Thymus (tissue), 11 donors: ENCODE results near the gene CFAP99. TPM values are rescaled to one million over a fixed set of nuclear protein-coding genes. Genes with fewer than 3 reads are reported as not detected.

Source experiments
- DNase-seq, 9 donors: peaks; one replicate each; pipeline ENCODE4 v3.0.0-alpha.2; 2013; ENCODE audit warnings: low spot score in 9 of 9, low read depth in 6 of 9, missing footprints in 1 of 9
- H3K27ac ChIP-seq, 2 donors: one replicate each; pipeline ENCODE4 v1.5.1; 2013; ENCODE audit warnings: control low read depth in 1 of 2, low read depth in 1 of 2, low read length in 1 of 2, mild to moderate bottlenecking in 1 of 2, moderate library complexity in 1 of 2
- H3K27me3 ChIP-seq, 2 donors: one replicate each; pipeline ENCODE4 v1.5.1; 2013; ENCODE audit warnings: low read length in 1 of 2; ENCODE audit not compliant: control insufficient read depth in 2 of 2, insufficient read depth in 1 of 2
- H3K36me3 ChIP-seq, 2 donors: one replicate each; pipeline ENCODE4 v1.5.1; 2013; ENCODE audit warnings: low read length in 1 of 2, mild to moderate bottlenecking in 1 of 2, moderate library complexity in 1 of 2; ENCODE audit not compliant: control insufficient read depth in 2 of 2, insufficient read depth in 2 of 2
- H3K4me1 ChIP-seq, 2 donors: one replicate each; pipeline ENCODE4 v1.5.1; 2013; ENCODE audit warnings: low read length in 2 of 2; ENCODE audit not compliant: control insufficient read depth in 2 of 2, insufficient read depth in 2 of 2
- H3K4me3 ChIP-seq, 2 donors: one replicate each; pipeline ENCODE4 v1.5.1; 2013; ENCODE audit warnings: low read length in 2 of 2, control low read depth in 1 of 2, mild to moderate bottlenecking in 1 of 2
- H3K9me3 ChIP-seq, 2 donors: one replicate each; pipeline ENCODE4 v1.5.1; 2013; ENCODE audit warnings: low read length in 1 of 2, mild to moderate bottlenecking in 1 of 2; ENCODE audit not compliant: control insufficient read depth in 2 of 2, insufficient read depth in 1 of 2
- WGBS: extraction: QIAGEN DNeasy Blood & Tissue Kit; methylation state at CpG from one replicate; pipeline ENCODE4 v1.1.7; 2013; 5-methylcytosine and 5-hydroxymethylcytosine counted together
- polyA plus RNA-seq: library from polyadenylated mRNA; stranded (reverse); fragments of 200-250 nt; gene quantifications from one replicate; pipeline ENCODE4 v1.2.3, GENCODE V29; 2013
- total RNA-seq: library from RNA; stranded (reverse); fragments of 120-200 nt; gene quantifications from one replicate; pipeline ENCODE4 v1.2.4, GENCODE V29; 2013
- donor health status: healthy.

CFAP99 gene
- total and polyA plus RNA-seq, 2 donors = 0.18 to 0.19 TPM

DNA sequence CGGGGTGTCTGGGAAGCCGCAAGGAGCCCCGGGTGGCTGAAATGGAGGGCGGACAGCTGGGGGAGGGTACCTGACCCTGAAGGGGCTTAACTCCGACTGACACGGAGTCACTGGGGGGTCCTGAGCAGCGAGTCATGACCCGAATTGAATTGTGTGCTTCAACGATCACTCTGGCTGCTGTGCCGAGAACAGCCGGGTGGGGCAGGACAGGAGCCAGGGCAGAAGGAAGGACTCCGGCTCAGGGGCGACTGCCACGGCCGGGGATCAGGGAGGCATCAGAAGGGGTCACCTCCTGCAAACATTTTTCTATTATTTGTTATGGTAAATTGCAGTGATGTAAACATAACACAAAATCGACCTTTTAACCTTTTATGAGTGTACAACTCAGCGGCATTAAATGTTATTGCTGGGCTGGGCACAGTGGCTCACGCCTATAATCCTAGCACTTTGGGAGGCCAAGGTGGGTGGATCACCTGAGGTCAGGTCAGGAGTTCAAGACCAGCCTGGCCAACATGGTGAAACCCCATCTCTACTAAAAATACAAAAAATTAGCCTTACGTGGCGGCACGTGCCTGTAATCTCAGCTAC lies 21.9 kb upstream of the CFAP99 start:
- H3K4me1 ChIP-seq = peaks cover 0 to 2% of the 10 kb centered on the region in 2 donors
- H3K27ac ChIP-seq = no peak overlapping the region
- no peak overlapping the region for H3K4me3 ChIP-seq
- no peak for DNase-seq
- H3K9me3 ChIP-seq = no peaks in the 10 kb centered on the region
- H3K27me3 ChIP-seq = peaks cover 40 to 83% of the 10 kb centered on the region in 2 donors
- 83% methylated on average over 21 of the region's 21 CpGs for WGBS
- H3K36me3 ChIP-seq = no peaks in the 10 kb centered on the region

- peaks cover 40 to 83% of the 10 kb centered on the region in 2 donors for H3K27me3 ChIP-seq
- H3K9me3 ChIP-seq = no peaks in the 10 kb centered on the region
- no peaks in the 10 kb centered on the region for H3K36me3 ChIP-seq
- H3K4me1 ChIP-seq = peaks cover 0 to 4% of the 10 kb centered on the region in 2 donors
- H3K27ac ChIP-seq = no peak overlapping the region
- no peak overlapping the region for H3K4me3 ChIP-seq
- 84% methylated on average over 20 of the region's 20 CpGs for WGBS
- no peak for DNase-seq
Observed at GRCh38 chr4:2397596-2398379, 21.0 kb upstream of the CFAP99 start.

- WGBS = 94% methylated on average over 10 of the region's 10 CpGs
- H3K36me3 ChIP-seq = no peaks in the 10 kb centered on the region
Observed at GRCh38 chr4:2399216-2399615, 19.5 kb upstream of the CFAP99 start.

DNA sequence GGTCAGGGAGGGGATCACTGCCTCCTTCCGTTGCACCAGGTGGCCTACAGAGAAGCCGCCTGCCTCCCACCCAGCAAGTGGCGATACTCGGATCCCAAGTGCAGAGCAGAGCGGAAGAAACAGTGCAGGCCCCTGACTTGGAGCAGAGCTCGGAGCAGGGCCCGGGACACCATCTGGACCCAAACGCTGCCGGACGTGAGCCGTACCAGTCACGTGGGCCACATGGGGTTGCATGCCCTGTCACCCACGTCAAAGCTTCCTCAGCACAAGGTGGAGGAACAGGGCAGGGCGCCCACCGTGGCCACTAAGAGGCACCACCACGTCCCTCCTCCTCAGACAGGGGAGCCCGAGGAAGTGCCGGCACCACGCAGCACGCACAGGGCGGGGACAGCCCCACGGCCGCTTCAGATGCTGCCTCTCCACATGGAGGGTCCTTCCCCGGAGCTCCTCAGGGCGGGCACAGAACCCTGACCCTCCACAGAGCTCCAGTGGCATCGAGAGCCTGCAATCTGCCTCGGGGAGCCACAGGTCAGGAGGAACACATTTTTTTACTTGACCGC lies 19.0 kb upstream of the CFAP99 start:
- DNase-seq = no peak
- no peaks in the 10 kb centered on the region for H3K36me3 ChIP-seq
- H3K4me3 ChIP-seq = no peak overlapping the region
- H3K9me3 ChIP-seq = no peaks in the 10 kb centered on the region
- peaks cover 32 to 79% of the 10 kb centered on the region in 2 donors for H3K27me3 ChIP-seq
- H3K4me1 ChIP-seq = peaks cover 0 to 4% of the 10 kb centered on the region in 2 donors
- no peak overlapping the region for H3K27ac ChIP-seq
- WGBS = 82% methylated on average over 28 of the region's 28 CpGs

More at GRCh38 chr4:2399216-2399615, 19.5 kb upstream of the CFAP99 start:
- DNase-seq = no peak
- peaks cover 0 to 4% of the 10 kb centered on the region in 2 donors for H3K4me1 ChIP-seq
- H3K27ac ChIP-seq = no peak overlapping the region
- H3K4me3 ChIP-seq = no peak overlapping the region
- peaks cover 34 to 81% of the 10 kb centered on the region in 2 donors for H3K27me3 ChIP-seq
- no peaks in the 10 kb centered on the region for H3K9me3 ChIP-seq

DNA sequence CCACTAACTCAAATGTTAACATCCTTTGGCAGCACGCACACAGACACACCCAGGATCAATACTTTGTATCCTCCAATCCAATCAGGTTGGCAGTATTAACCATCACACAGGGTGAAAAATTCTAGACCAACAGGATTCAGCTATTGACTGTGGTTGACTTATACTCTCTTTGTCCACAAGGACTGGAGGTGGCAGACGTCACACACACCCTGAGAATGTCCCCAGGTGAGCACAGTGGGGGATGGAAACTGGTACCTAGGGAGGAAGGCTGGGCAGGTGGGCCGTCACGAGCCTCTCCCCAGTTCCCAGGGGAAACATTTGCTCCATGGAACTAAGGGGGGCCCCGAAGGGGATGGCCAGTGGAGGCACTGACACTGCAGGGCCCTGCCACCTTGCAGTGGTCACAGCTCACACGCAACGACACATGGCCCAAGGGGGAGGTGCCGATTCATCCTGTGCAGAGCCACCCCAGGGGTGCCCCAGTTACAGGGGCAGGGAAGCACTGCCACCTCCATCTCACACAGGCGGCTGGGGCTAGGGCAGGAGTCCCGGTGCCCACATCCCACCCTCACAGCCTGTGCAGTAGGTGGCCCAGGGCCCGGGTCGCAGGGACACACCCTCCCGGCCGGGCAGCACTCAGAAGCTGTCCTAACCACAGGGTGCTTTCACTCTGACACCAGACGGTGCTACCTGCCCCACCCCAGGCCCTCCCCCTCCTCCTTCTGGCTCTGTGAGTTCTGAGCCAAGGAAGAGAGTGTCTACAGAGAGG lies 17.7 kb upstream of the CFAP99 start:
- Histone ChIP-seq H3K9me3 (no peaks in the 10 kb centered on the region), H3K27me3 (peaks cover 29 to 73% of the 10 kb centered on the region in 2 donors), H3K27ac (no peak overlapping the region), H3K4me3 (no peak overlapping the region), H3K4me1 (peaks cover 0 to 4% of the 10 kb centered on the region in 2 donors), H3K36me3 (no peaks in the 10 kb centered on the region)
- no peak for DNase-seq
- WGBS = 88% methylated on average over 15 of the region's 15 CpGs

GRCh38 chr4:2401610-2401983 lies 17.2 kb upstream of the CFAP99 start:
- Histone ChIP-seq H3K4me1 (peaks cover 0 to 4% of the 10 kb centered on the region in 2 donors), H3K4me3 (no peak overlapping the region), H3K27me3 (peaks cover 29 to 74% of the 10 kb centered on the region in 2 donors), H3K36me3 (no peaks in the 10 kb centered on the region), H3K9me3 (no peaks in the 10 kb centered on the region), H3K27ac (no peak overlapping the region)
- no peak for DNase-seq
- 52% methylated on average over 15 of the region's 15 CpGs for WGBS

- WGBS = 8% methylated on average over 27 of the region's 27 CpGs
- Histone ChIP-seq H3K4me3 (no peak overlapping the region), H3K36me3 (no peaks in the 10 kb centered on the region), H3K4me1 (peaks cover 0 to 4% of the 10 kb centered on the region in 2 donors), H3K9me3 (no peaks in the 10 kb centered on the region), H3K27ac (no peak overlapping the region), H3K27me3 (peaks cover 29 to 73% of the 10 kb centered on the region in 2 donors)
- no peak for DNase-seq
Observed at GRCh38 chr4:2402048-2402842, 16.5 kb upstream of the CFAP99 start.

GRCh38 chr4:2402941-2403340 lies 15.8 kb upstream of the CFAP99 start:
- H3K4me1 ChIP-seq = peaks cover 0 to 4% of the 10 kb centered on the region in 2 donors
- H3K27ac ChIP-seq = no peak overlapping the region
- no peak for DNase-seq
- peaks cover 29 to 76% of the 10 kb centered on the region in 2 donors for H3K27me3 ChIP-seq
- whole genome bisulfite sequencing = 76% methylated on average over 7 of the region's 7 CpGs
- H3K9me3 ChIP-seq = no peaks in the 10 kb centered on the region
- no peaks in the 10 kb centered on the region for H3K36me3 ChIP-seq
- no peak overlapping the region for H3K4me3 ChIP-seq
